Effector memory CD8-positive, alpha-beta T cell (primary cell): ENCODE data around the gene CEP70.
A peak's percentile ranks its signal among the peaks of the same experiment; 100 is the strongest.
"Not testable (repeated sequence)": the region's sequence is repeated elsewhere in the genome, so short reads cannot be mapped to it uniquely, and the experiment has no call there.

Source experiments
- ATAC-seq: fragments of 150-1000 bp; cut with Tn5 transposase; replicated peaks from 2 replicates; pipeline ENCODE4 v1.10.0; 2021; ENCODE audit warnings: mild to moderate bottlenecking, moderate library complexity
- DNase-seq, 3 experiments: peaks; one replicate each; pipeline ENCODE4 v3.0.0; 2021
- H3K27ac Mint-ChIP-seq, 2 donors: one replicate each; pipeline ENCODE4 v1.8.0; 2022; ENCODE audit warnings: mild to moderate bottlenecking in 2 of 2, mixed read lengths in 2 of 2, moderate library complexity in 2 of 2
- H3K27me3 Mint-ChIP-seq, 2 donors: one replicate each; pipeline ENCODE4 v1.8.0; 2022; ENCODE audit warnings: mixed read lengths in 2 of 2
- H3K36me3 Mint-ChIP-seq: one replicate; pipeline ENCODE4 v1.8.0; 2022; ENCODE audit warnings: mild to moderate bottlenecking, moderate library complexity, mixed read lengths; ENCODE audit not compliant: insufficient read depth
- H3K4me1 Mint-ChIP-seq, 2 donors: one replicate each; pipeline ENCODE4 v1.8.0; 2022; ENCODE audit warnings: low read depth in 2 of 2, mixed read lengths in 2 of 2
- H3K4me3 Mint-ChIP-seq, 2 donors: one replicate each; pipeline ENCODE4 v1.8.0; 2022; ENCODE audit warnings: mild to moderate bottlenecking in 2 of 2, mixed read lengths in 2 of 2, moderate library complexity in 2 of 2
- H3K9me3 Mint-ChIP-seq, 2 donors: one replicate each; pipeline ENCODE4 v1.8.0; 2022; ENCODE audit warnings: mixed read lengths in 2 of 2

CEP70 gene

DNA sequence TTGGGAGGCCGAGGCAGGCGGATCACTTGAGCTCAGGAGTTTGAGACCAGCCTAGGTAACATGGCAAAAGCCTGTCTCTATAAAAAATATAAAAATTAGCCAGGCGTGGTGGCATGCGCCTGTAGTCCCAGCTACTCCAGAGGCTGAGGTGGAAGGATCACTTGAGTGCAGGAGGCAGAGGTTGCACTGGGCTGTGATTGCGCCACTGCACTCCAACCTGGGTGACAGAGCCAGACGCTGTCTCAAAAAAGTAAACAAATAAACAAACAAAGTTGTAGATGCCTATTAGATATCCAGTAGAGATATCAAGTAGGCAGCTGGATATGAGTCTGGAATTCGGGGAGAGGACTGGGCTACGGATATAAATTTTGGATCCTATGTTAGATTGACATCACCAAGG is 24.4 kb downstream of the CEP70 start:
- H3K27me3 Mint-ChIP-seq, H3K9me3 Mint-ChIP-seq, H3K4me1 Mint-ChIP-seq, DNase-seq, H3K27ac Mint-ChIP-seq, ATAC-seq, H3K4me3 Mint-ChIP-seq, H3K36me3 Mint-ChIP-seq: not testable (repeated sequence)

GRCh38 chr3:138569090-138569489 is 25.0 kb downstream of the CEP70 start:
- peaks cover 7% of the 10 kb centered on the region for H3K36me3 Mint-ChIP-seq
- peaks cover 3 to 7% of the 10 kb centered on the region in 2 donors for H3K4me1 Mint-ChIP-seq
- DNase-seq (no peak), ATAC-seq (no peak)
- H3K4me3 Mint-ChIP-seq: no peak overlapping the region
- no peak overlapping the region for H3K27ac Mint-ChIP-seq
- H3K9me3 Mint-ChIP-seq: no peaks in the 10 kb centered on the region
- H3K27me3 Mint-ChIP-seq: no peaks in the 10 kb centered on the region

GRCh38 chr3:138567403-138567802 is 26.7 kb downstream of the CEP70 start:
- ATAC-seq (no peak), DNase-seq (no peak)
- Mint-ChIP-seq H3K4me1 (peaks cover 3 to 7% of the 10 kb centered on the region in 2 donors), H3K27ac (no peak overlapping the region), H3K27me3 (no peaks in the 10 kb centered on the region), H3K4me3 (no peak overlapping the region), H3K36me3 (peaks cover 7% of the 10 kb centered on the region), H3K9me3 (no peaks in the 10 kb centered on the region)

- not testable (repeated sequence) for H3K9me3 Mint-ChIP-seq, ATAC-seq, H3K4me3 Mint-ChIP-seq, H3K36me3 Mint-ChIP-seq, H3K4me1 Mint-ChIP-seq, DNase-seq, H3K27ac Mint-ChIP-seq, H3K27me3 Mint-ChIP-seq
Measured at GRCh38 chr3:138566293-138566692, 27.8 kb downstream of the CEP70 start.

GRCh38 chr3:138562902-138563301 is 31.2 kb downstream of the CEP70 start:
- H3K4me3 Mint-ChIP-seq, H3K27ac Mint-ChIP-seq, H3K27me3 Mint-ChIP-seq, H3K4me1 Mint-ChIP-seq, ATAC-seq, H3K36me3 Mint-ChIP-seq, DNase-seq, H3K9me3 Mint-ChIP-seq: not testable (repeated sequence)

- peaks cover 9% of the 10 kb centered on the region for H3K36me3 Mint-ChIP-seq
Measured at GRCh38 chr3:138560501-138560900, 33.6 kb downstream of the CEP70 start.

DNA sequence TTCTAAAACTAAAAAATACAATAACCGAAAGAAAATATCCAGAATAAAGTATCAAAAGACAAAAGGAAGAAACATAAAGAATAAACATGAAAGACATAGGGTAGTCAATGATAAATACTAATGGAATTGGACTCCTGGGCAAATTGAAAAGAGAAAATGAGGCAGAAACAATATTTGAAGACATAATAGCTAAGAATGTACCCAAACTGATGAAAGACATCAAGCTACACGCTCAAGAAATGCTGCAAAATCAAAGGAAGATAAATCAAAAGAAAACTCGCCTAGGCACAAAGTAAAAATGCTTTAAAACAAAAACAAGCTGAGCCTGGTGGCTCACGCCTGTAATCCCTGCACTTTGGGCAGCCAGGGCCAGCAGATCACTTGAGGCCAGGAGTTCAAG is 34.9 kb downstream of the CEP70 start:
- Mint-ChIP-seq H3K27ac (no peak overlapping the region), H3K4me1 (no peaks in the 10 kb centered on the region), H3K27me3 (no peaks in the 10 kb centered on the region), H3K36me3 (peaks cover 9% of the 10 kb centered on the region), H3K4me3 (no peak overlapping the region), H3K9me3 (peaks cover 0 to 3% of the 10 kb centered on the region in 2 donors)
- DNase-seq (no peak), ATAC-seq (no peak)

More at GRCh38 chr3:138560501-138560900, 33.6 kb downstream of the CEP70 start:
- no peak for ATAC-seq
- H3K4me1 Mint-ChIP-seq: no peaks in the 10 kb centered on the region
- H3K9me3 Mint-ChIP-seq: peaks cover 0 to 3% of the 10 kb centered on the region in 2 donors
- no peak overlapping the region for H3K4me3 Mint-ChIP-seq
- H3K27me3 Mint-ChIP-seq: no peaks in the 10 kb centered on the region
- DNase-seq: no peak
- H3K27ac Mint-ChIP-seq: no peak overlapping the region

DNA sequence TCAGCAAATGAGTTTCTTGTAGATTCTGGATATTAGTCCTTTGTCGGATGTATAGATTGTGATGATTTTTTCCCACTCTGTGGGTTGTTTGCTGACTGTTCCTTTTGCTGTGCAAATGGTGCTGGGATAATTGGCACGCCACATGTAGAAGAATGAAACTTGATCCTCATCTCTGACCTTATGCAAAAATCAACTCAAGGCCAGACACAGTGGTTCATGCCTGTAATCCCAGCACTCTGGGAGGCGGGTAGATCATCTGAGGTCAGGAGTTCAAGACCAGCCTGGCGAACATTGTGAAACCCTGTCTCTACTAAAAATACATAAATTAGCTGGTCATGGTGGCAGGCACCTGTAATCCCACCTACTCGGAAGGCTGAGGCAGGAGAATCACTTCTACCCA is 39.3 kb downstream of the CEP70 start:
- H3K27ac Mint-ChIP-seq, ATAC-seq, H3K4me3 Mint-ChIP-seq, H3K27me3 Mint-ChIP-seq, DNase-seq, H3K9me3 Mint-ChIP-seq, H3K4me1 Mint-ChIP-seq: not testable (repeated sequence)
- H3K36me3 Mint-ChIP-seq: peaks cover 12% of the 10 kb centered on the region

- ATAC-seq, H3K36me3 Mint-ChIP-seq, H3K4me1 Mint-ChIP-seq, H3K27ac Mint-ChIP-seq, H3K4me3 Mint-ChIP-seq, DNase-seq, H3K27me3 Mint-ChIP-seq: not testable (repeated sequence)
- peaks cover 10 to 18% of the 10 kb centered on the region in 2 donors for H3K9me3 Mint-ChIP-seq
Measured at GRCh38 chr3:138550958-138551357, 43.1 kb downstream of the CEP70 start.

GRCh38 chr3:138549179-138549977 is 44.7 kb downstream of the CEP70 start:
- H3K36me3 Mint-ChIP-seq: peaks cover 8% of the 10 kb centered on the region
- H3K27ac Mint-ChIP-seq: no peak overlapping the region
- DNase-seq (no peak), ATAC-seq (no peak)
- no peak overlapping the region for H3K4me3 Mint-ChIP-seq
- H3K27me3 Mint-ChIP-seq: no peaks in the 10 kb centered on the region
- H3K4me1 Mint-ChIP-seq: peaks cover 2 to 5% of the 10 kb centered on the region in 2 donors
- H3K9me3 Mint-ChIP-seq: peaks cover 13 to 18% of the 10 kb centered on the region in 2 donors

- Mint-ChIP-seq H3K9me3 (peaks cover 10 to 11% of the 10 kb centered on the region in 2 donors), H3K4me3 (no peak overlapping the region), H3K27me3 (no peaks in the 10 kb centered on the region), H3K27ac (no peak overlapping the region), H3K4me1 (peaks cover under 1% of the 10 kb centered on the region in 2 donors), H3K36me3 (peaks cover 7% of the 10 kb centered on the region)
- DNase-seq: no peak
- ATAC-seq: no peak
Measured at GRCh38 chr3:138547342-138547975, 46.6 kb downstream of the CEP70 start.

- Mint-ChIP-seq H3K27me3 (no peaks in the 10 kb centered on the region), H3K4me1 (no peaks in the 10 kb centered on the region), H3K9me3 (peaks cover 14 to 22% of the 10 kb centered on the region in 2 donors), H3K27ac (no peak overlapping the region), H3K36me3 (peaks cover 6% of the 10 kb centered on the region), H3K4me3 (no peak overlapping the region)
- no peak for ATAC-seq
- DNase-seq: no peak
Measured at GRCh38 chr3:138544546-138544945, 49.5 kb downstream of the CEP70 start.

- no peak for DNase-seq
- H3K4me1 Mint-ChIP-seq: no peaks in the 10 kb centered on the region
- H3K9me3 Mint-ChIP-seq: peaks cover 12 to 26% of the 10 kb centered on the region in 2 donors
- H3K4me3 Mint-ChIP-seq: no peak overlapping the region
- no peak for ATAC-seq
- no peak overlapping the region for H3K27ac Mint-ChIP-seq
- H3K27me3 Mint-ChIP-seq: no peaks in the 10 kb centered on the region
- H3K36me3 Mint-ChIP-seq: peaks cover 6% of the 10 kb centered on the region
Measured at GRCh38 chr3:138542977-138543376, 51.1 kb downstream of the CEP70 start.

DNA sequence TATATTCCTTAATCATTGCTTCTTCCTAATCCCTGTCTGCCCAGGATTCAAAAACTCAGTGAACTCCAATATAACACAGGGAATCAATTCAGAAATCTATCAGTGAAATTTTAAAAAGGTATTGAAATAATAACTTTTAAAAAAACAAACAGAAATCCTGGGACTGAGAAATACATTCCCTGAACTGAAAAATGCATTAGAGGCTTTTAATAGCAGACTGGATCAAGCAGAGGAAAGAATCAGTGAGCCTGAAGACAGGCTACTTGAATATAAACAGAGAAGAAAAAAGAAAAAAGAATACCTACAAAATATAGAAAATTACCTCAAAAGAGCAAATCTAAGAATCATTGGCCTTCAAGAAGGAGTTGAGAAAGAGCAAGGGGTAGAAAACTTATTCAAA is 54.7 kb downstream of the CEP70 start:
- ATAC-seq: no peak
- no peaks in the 10 kb centered on the region for H3K27me3 Mint-ChIP-seq
- DNase-seq: no peak
- peaks cover 5 to 18% of the 10 kb centered on the region in 2 donors for H3K9me3 Mint-ChIP-seq
- H3K4me1 Mint-ChIP-seq: no peaks in the 10 kb centered on the region
- H3K36me3 Mint-ChIP-seq: no peaks in the 10 kb centered on the region
- H3K27ac Mint-ChIP-seq: peak overlapping the region in 1 of 2 donors; percentile 12
- no peak overlapping the region for H3K4me3 Mint-ChIP-seq
